Embryonic facial prominence (tissue), 1 donor: Measurements from ENCODE around the gene ETV6.

Experiments used
- DNase-seq: peaks from one replicate; pipeline ENCODE4 v3.0.0-alpha.2; 2016; ENCODE audit errors: extremely low spot score

ETV6 gene

GRCh38 chr12:11645391-11645790 lies 4.1 kb upstream of the ETV6 start:
- DNase-seq, result no peak

GRCh38 chr12:11648514-11649412 lies 711 bp upstream of the ETV6 start:
- peak; percentile 86 for DNase-seq

GRCh38 chr12:11650286-11651281 lies 1.1 kb downstream of the ETV6 start:
- peak; percentile 15 for DNase-seq

GRCh38 chr12:11651381-11651780 lies 1.9 kb downstream of the ETV6 start:
- DNase-seq, result no peak

- DNase-seq, result no peak
Measured at GRCh38 chr12:11651785-11652184, 2.3 kb downstream of the ETV6 start.

GRCh38 chr12:11652351-11653040 lies 3.0 kb downstream of the ETV6 start:
- DNase-seq, result no peak

- DNase-seq, result no peak
Measured at GRCh38 chr12:11653215-11653753, 3.8 kb downstream of the ETV6 start.

- DNase-seq, result no peak
Measured at GRCh38 chr12:11654338-11654737, 4.9 kb downstream of the ETV6 start.

GRCh38 chr12:11654802-11655201 lies 5.3 kb downstream of the ETV6 start:
- DNase-seq, result no peak

GRCh38 chr12:11655842-11656241 lies 6.4 kb downstream of the ETV6 start:
- no peak for DNase-seq

GRCh38 chr12:11656550-11656949 lies 7.1 kb downstream of the ETV6 start:
- DNase-seq, result no peak

- no peak for DNase-seq
Measured at GRCh38 chr12:11657511-11657910, 8.0 kb downstream of the ETV6 start.

GRCh38 chr12:11658791-11659190 lies 9.3 kb downstream of the ETV6 start:
- DNase-seq, result no peak

GRCh38 chr12:11660624-11661023 lies 11.2 kb downstream of the ETV6 start:
- DNase-seq, result no peak

- no peak for DNase-seq
Measured at GRCh38 chr12:11661491-11662089, 12.1 kb downstream of the ETV6 start.

- no peak for DNase-seq
Measured at GRCh38 chr12:11662369-11662768, 12.9 kb downstream of the ETV6 start.

GRCh38 chr12:11663130-11663529 lies 13.7 kb downstream of the ETV6 start:
- DNase-seq, result no peak

- no peak for DNase-seq
Measured at GRCh38 chr12:11664101-11664500, 14.6 kb downstream of the ETV6 start.

- no peak for DNase-seq
Measured at GRCh38 chr12:11666131-11667050, 16.9 kb downstream of the ETV6 start.

GRCh38 chr12:11667171-11667570 lies 17.7 kb downstream of the ETV6 start:
- no peak for DNase-seq
